HL-60 (cell line): ENCODE measurements around the gene PRSS27.

ENCODE experiments used
- GABPA ChIP-seq: IDR thresholded peaks from 2 replicates; pipeline ENCODE4 v1.6.1; 2012; ENCODE audit warnings: low read depth
- POLR2AphosphoS5 ChIP-seq: IDR thresholded peaks from 2 replicates; pipeline ENCODE4 v1.6.1; 2012; ENCODE audit warnings: low read depth
- SPI1 ChIP-seq: IDR thresholded peaks from 2 replicates; pipeline ENCODE4 v1.6.1; 2012; ENCODE audit warnings: low read depth, mild to moderate bottlenecking, borderline replicate concordance
- TF ChIP-seq, protein P1 (sequence below): IDR thresholded peaks from 2 replicates; pipeline ENCODE4 v1.6.1; 2012; ENCODE audit warnings: low read depth; ENCODE audit not compliant: insufficient replicate concordance
- TF ChIP-seq, protein P2 (sequence below): IDR thresholded peaks from one replicate; pipeline ENCODE4 v1.5.1; 2011; ENCODE audit warnings: low read length, control low read depth, inconsistent platforms; ENCODE audit not compliant: insufficient read depth

DNA sequence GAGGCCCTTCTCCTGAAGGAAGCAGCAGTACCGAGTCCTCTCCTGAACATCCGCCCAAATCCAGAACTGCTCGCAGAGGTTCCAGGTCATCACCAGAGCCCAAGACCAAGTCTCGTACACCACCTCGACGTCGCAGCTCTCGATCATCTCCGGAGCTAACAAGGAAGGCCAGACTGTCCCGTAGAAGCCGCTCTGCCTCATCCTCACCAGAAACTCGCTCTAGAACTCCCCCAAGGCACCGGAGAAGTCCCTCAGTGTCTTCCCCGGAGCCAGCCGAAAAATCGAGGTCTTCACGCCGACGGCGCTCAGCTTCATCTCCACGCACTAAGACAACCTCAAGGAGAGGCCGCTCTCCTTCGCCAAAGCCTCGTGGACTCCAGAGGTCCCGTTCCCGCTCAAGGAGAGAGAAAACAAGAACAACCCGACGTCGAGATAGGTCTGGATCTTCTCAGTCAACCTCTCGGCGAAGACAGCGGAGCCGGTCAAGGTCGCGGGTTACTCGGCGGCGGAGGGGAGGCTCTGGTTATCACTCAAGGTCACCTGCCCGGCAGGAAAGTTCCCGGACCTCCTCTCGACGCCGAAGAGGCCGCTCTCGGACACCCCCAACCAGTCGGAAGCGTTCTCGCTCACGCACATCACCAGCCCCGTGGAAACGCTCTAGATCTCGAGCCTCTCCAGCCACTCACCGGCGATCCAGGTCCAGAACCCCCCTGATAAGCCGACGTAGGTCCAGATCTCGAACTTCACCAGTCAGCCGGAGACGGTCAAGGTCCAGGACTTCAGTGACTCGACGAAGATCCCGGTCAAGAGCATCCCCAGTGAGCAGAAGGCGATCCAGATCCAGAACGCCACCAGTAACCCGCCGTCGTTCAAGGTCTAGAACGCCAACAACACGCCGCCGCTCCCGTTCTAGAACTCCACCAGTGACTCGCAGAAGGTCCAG, 45.7 kb upstream of the PRSS27 start:
- TF ChIP-seq, protein P1, sequence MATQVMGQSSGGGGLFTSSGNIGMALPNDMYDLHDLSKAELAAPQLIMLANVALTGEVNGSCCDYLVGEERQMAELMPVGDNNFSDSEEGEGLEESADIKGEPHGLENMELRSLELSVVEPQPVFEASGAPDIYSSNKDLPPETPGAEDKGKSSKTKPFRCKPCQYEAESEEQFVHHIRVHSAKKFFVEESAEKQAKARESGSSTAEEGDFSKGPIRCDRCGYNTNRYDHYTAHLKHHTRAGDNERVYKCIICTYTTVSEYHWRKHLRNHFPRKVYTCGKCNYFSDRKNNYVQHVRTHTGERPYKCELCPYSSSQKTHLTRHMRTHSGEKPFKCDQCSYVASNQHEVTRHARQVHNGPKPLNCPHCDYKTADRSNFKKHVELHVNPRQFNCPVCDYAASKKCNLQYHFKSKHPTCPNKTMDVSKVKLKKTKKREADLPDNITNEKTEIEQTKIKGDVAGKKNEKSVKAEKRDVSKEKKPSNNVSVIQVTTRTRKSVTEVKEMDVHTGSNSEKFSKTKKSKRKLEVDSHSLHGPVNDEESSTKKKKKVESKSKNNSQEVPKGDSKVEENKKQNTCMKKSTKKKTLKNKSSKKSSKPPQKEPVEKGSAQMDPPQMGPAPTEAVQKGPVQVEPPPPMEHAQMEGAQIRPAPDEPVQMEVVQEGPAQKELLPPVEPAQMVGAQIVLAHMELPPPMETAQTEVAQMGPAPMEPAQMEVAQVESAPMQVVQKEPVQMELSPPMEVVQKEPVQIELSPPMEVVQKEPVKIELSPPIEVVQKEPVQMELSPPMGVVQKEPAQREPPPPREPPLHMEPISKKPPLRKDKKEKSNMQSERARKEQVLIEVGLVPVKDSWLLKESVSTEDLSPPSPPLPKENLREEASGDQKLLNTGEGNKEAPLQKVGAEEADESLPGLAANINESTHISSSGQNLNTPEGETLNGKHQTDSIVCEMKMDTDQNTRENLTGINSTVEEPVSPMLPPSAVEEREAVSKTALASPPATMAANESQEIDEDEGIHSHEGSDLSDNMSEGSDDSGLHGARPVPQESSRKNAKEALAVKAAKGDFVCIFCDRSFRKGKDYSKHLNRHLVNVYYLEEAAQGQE: no peak
- TF ChIP-seq, protein P2, sequence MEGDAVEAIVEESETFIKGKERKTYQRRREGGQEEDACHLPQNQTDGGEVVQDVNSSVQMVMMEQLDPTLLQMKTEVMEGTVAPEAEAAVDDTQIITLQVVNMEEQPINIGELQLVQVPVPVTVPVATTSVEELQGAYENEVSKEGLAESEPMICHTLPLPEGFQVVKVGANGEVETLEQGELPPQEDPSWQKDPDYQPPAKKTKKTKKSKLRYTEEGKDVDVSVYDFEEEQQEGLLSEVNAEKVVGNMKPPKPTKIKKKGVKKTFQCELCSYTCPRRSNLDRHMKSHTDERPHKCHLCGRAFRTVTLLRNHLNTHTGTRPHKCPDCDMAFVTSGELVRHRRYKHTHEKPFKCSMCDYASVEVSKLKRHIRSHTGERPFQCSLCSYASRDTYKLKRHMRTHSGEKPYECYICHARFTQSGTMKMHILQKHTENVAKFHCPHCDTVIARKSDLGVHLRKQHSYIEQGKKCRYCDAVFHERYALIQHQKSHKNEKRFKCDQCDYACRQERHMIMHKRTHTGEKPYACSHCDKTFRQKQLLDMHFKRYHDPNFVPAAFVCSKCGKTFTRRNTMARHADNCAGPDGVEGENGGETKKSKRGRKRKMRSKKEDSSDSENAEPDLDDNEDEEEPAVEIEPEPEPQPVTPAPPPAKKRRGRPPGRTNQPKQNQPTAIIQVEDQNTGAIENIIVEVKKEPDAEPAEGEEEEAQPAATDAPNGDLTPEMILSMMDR: no peak
- TF ChIP-seq GABPA: no peak
- no peak for TF ChIP-seq SPI1
- peak; percentile 1; the same call in 1 of the 2 replicates for TF ChIP-seq POLR2AphosphoS5
